Lung (tissue), 12 donors: ENCODE measurements around the gene SLC26A11. TPM values are rescaled to one million over a fixed set of nuclear protein-coding genes. Genes with fewer than 3 reads are reported as not detected.

ENCODE experiments used
- ATAC-seq: fragments of 200-7000 bp; cut with Tn5 transposase; one replicate; pipeline ENCODE4 v1.9.1; 2020; ENCODE audit warnings: moderate number of reproducible peaks; ENCODE audit not compliant: insufficient read depth, low FRiP score
- DNase-seq, 3 donors: peaks; one replicate each; pipeline ENCODE4 v3.0.0-alpha.2; 2013 to 2017
- H3K27ac ChIP-seq, 2 donors: one replicate each; pipeline ENCODE4 v1.5.1; 2013; ENCODE audit warnings: mild to moderate bottlenecking in 2 of 2, moderate library complexity in 2 of 2, control low read depth in 1 of 2, inconsistent platforms in 1 of 2, low read depth in 1 of 2, low read length in 1 of 2
- H3K27me3 ChIP-seq, 3 donors: one replicate each; pipeline ENCODE4 v1.5.1; 2013; ENCODE audit warnings: low read length in 2 of 3; ENCODE audit not compliant: control insufficient read depth in 3 of 3, insufficient read depth in 3 of 3
- H3K36me3 ChIP-seq, 4 donors: one replicate each; pipeline ENCODE4 v1.5.1; 2013; ENCODE audit warnings: low read length in 4 of 4, mild to moderate bottlenecking in 1 of 4, moderate library complexity in 1 of 4; ENCODE audit not compliant: control insufficient read depth in 4 of 4, insufficient read depth in 4 of 4
- H3K4me1 ChIP-seq, 5 donors: one replicate each; pipeline ENCODE4 v1.5.1; 2013; ENCODE audit warnings: low read length in 5 of 5, mild to moderate bottlenecking in 2 of 5, moderate library complexity in 1 of 5; ENCODE audit not compliant: control insufficient read depth in 5 of 5, insufficient read depth in 5 of 5
- H3K4me3 ChIP-seq: one replicate; pipeline ENCODE4 v1.5.1; 2013; ENCODE audit warnings: mild to moderate bottlenecking, control low read depth, moderate library complexity
- H3K9ac ChIP-seq, 2 donors: one replicate each; pipeline ENCODE4 v1.5.1; 2013; ENCODE audit warnings: low read length in 2 of 2, control low read depth in 1 of 2; ENCODE audit not compliant: insufficient read depth in 1 of 2
- H3K9me3 ChIP-seq, 4 donors: one replicate each; pipeline ENCODE4 v1.5.1; 2013; ENCODE audit warnings: low read length in 3 of 4, mild to moderate bottlenecking in 1 of 4, moderate library complexity in 1 of 4; ENCODE audit not compliant: control insufficient read depth in 4 of 4, insufficient read depth in 3 of 4
- CTCF ChIP-seq: IDR thresholded peaks from 2 replicates; pipeline ENCODE4 v1.5.1; 2012; ENCODE audit warnings: mild to moderate bottlenecking; ENCODE audit errors: control extremely low read depth, extremely low read depth
- WGBS, 2 donors: extraction: QIAGEN DNeasy Blood & Tissue Kit; methylation state at CpG; one replicate each; pipeline ENCODE4 v1.1.7; 2013; 5-methylcytosine and 5-hydroxymethylcytosine counted together
- polyA plus RNA-seq, 2 donors: library from polyadenylated mRNA; stranded (reverse); fragments of 200-250 nt; gene quantifications; one replicate each; pipeline ENCODE4 v1.2.1, GENCODE V29; 2013
- total RNA-seq, 2 donors: library from RNA; depleted of rRNA in 1 of 2; stranded (reverse); fragments of >200 nt in 1 of 2; gene quantifications; one replicate each; pipeline ENCODE4 v1.2.1, GENCODE V29; 2014 to 2021
- donor health status: control.
- donor health status: control.
- donor health status: Bipolar disorder and iron deficiency.
- donor health status: healthy.
- donor health status: DM: yes; HTN: yes; CAD: no.

Gene SLC26A11
- total and polyA plus RNA-seq, 4 donors: 25.0 to 37.0 (median 31.0) TPM

- peak; percentile 59 to 91 (median 62) for DNase-seq
- H3K27ac ChIP-seq: peak overlapping the region in 1 of 2 donors; percentile 26
- ATAC-seq: no peak
- no peak for TF ChIP-seq CTCF
- H3K36me3 ChIP-seq: peaks cover 0 to 44% (median 5%) of the 10 kb centered on the region in 4 donors
- H3K4me1 ChIP-seq: peaks cover 0 to 7% (median 0%) of the 10 kb centered on the region in 5 donors
- H3K9ac ChIP-seq: no peak overlapping the region
- no peak overlapping the region for H3K4me3 ChIP-seq
- H3K27me3 ChIP-seq: no peaks in the 10 kb centered on the region
- H3K9me3 ChIP-seq: no peaks in the 10 kb centered on the region
- 48 to 61% methylated on average over 14 of the region's 14 CpGs for WGBS, 2 donors
These were observed 59.7 kb downstream of the SLC26A11 start for GRCh38 chr17:80279895-80280294.

GRCh38 chr17:80281516-80281915 is 61.3 kb downstream of the SLC26A11 start:
- TF ChIP-seq CTCF: no peak
- DNase-seq: no peak
- peaks cover 0 to 40% (median 5%) of the 10 kb centered on the region in 4 donors for H3K36me3 ChIP-seq
- 95 to 98% methylated on average over 10 of the region's 10 CpGs for WGBS, 2 donors
- no peak overlapping the region for H3K9ac ChIP-seq
- H3K27ac ChIP-seq: no peak overlapping the region
- no peaks in the 10 kb centered on the region for H3K27me3 ChIP-seq
- H3K9me3 ChIP-seq: no peaks in the 10 kb centered on the region
- ATAC-seq: no peak
- H3K4me3 ChIP-seq: no peak overlapping the region
- peaks cover 0 to 7% (median 0%) of the 10 kb centered on the region in 5 donors for H3K4me1 ChIP-seq

GRCh38 chr17:80283116-80283852 is 63.1 kb downstream of the SLC26A11 start:
- Histone ChIP-seq H3K36me3 (peaks cover 4 to 39% (median 7%) of the 10 kb centered on the region in 4 donors), H3K27me3 (no peaks in the 10 kb centered on the region), H3K27ac (no peak overlapping the region), H3K4me3 (no peak overlapping the region), H3K9me3 (no peaks in the 10 kb centered on the region), H3K9ac (no peak overlapping the region), H3K4me1 (peaks cover 0 to 6% (median 0%) of the 10 kb centered on the region in 5 donors)
- WGBS, 2 donors: 84 to 88% methylated on average over 19 of the region's 19 CpGs
- ATAC-seq: no peak
- no peak for TF ChIP-seq CTCF
- no peak for DNase-seq
